ENCODE data around the gene ZKSCAN4. TPM values are rescaled to one million over a fixed set of nuclear protein-coding genes. Genes with fewer than 3 reads are reported as not detected.

Gene ZKSCAN4
- 2.1 to 3.1 TPM (median 2.6 TPM) in 5 replicates for total RNA-seq (2022; extraction: Qiagen RNA extraction; ENCODE audit: low read depth)

DNA sequence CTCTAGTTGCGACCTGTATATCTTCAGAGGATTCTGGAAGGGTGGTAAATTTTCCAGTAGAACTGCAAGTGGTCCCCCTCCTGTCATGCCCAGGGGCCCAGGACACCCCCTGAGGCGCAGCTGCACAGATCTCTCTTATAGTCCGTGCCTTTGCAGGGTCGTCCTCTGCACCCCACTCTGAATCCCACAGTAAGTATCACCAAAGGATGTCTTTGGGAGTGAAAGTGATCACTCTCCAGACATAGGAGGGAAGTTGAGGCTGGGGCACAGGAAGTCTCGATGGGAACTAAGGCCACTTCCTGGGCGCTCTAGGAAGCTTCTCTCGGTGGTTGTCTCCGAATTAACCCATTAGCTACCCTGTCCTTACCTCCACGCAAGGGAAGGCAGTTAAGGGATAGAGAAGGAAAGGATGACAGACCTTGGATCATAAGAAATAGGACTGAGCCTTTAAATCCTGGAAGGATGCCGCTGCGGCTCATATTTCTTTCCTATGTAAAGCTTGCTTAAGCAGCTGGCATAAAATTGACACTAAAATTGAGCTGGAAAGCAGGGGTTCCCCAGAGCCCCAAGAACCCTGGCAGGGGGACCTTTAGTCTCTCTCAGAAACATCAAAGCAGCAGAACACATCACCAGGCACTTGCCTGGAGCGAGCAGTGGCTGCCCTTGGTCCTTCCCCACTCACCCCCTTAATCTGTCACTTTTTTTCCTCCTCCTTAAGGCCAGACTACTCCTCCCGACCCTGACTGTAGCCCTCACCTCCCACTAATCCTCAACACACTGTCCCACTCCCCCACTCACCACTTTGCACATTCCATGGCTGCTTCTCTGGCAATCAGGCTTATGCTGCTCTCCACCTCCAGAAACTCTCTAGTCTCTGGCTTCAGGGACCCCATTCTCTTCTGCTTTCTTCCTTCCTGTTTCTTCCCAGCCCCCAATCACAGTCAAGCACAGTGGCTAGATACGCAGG is at the start of gene ZKSCAN4:
Gene ZKSCAN4 (minus strand): TSS at position 261 of the 967 bp plus-strand sequence. CDS start 289 bp downstream, outside the sequence.

DNA sequence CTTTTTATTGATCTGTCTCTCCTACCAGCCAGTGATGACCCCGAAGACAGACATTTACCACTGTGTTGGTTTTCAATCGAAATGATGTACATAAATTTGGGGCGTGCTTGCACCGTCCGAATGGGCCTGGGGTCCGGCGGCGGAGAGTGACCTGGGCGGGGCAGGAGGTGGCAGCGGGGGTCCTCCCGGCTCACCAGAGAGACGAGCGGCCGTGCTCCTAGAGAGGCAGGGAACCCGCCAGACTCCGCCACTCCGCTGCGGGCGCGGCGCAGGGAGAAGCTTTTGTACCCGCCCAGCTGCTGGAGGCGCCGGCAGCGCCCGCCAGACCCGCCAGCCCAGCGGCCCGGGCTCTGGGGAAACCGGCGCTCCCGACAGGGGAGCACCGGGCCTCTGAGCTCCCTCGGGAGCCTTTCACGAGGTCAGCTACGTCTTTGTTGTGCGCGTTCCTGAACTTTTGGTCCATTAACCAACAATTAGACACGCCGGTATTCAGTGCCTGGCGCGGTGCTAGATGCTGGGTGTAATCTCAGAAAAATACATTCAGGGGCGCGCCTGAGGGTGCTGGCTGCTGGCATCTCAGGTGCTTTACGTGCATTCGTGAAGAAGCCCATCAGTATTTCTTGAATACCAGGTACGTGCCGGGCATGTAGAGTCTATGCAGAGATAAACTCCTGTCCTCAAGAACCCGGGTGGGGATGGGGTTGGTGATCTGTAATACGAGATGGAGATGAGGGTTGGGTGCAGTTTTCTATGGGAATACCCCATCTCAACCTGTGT is 29.4 kb upstream of the ZKSCAN4 start, which contains the start of gene PGBD1:
Gene PGBD1 (plus strand): TSS at position 285 of the 777 bp plus-strand sequence. CDS start 2,242 bp downstream, outside the sequence.

DNA sequence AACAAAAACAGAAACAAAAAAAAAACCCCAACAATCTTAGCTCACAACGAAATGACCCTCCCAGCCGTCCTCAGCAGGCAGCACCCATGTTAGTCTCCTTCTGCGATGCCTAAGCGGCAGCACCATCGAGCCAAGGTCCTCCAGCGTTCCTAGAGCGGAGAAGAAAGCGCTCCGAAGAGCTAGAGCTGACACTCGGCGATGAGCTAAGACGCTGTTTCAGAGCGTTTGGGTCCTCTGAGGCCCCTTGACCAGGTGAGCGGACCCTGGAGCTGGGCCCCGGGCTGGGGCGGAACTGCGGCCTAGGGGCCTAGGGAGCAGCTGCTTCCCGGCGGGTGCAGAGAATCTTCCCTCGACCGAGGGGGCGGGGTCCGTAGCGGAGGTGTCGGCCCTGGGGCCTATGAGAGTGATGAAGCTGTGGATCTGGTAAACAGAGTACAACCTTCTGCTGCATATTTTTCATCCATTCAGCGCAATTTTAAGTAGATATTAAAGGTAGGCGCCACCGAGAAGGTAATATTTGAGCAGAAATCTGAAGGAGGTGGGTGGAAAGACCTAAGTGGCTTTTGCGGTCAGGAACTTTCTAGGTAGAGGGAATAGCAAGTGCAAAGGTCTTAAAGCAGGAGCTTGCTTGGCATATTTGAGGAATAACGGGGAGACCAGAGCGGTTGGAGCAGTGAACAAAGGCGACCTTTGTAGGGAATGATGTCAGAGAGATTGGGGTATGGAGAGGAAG is 15.1 kb upstream of the ZKSCAN4 start, which contains the start of gene ZSCAN26:
Gene ZSCAN26 (plus strand): TSS at position 182 of the 733 bp plus-strand sequence. CDS start 4,777 bp downstream, outside the sequence.

DNA sequence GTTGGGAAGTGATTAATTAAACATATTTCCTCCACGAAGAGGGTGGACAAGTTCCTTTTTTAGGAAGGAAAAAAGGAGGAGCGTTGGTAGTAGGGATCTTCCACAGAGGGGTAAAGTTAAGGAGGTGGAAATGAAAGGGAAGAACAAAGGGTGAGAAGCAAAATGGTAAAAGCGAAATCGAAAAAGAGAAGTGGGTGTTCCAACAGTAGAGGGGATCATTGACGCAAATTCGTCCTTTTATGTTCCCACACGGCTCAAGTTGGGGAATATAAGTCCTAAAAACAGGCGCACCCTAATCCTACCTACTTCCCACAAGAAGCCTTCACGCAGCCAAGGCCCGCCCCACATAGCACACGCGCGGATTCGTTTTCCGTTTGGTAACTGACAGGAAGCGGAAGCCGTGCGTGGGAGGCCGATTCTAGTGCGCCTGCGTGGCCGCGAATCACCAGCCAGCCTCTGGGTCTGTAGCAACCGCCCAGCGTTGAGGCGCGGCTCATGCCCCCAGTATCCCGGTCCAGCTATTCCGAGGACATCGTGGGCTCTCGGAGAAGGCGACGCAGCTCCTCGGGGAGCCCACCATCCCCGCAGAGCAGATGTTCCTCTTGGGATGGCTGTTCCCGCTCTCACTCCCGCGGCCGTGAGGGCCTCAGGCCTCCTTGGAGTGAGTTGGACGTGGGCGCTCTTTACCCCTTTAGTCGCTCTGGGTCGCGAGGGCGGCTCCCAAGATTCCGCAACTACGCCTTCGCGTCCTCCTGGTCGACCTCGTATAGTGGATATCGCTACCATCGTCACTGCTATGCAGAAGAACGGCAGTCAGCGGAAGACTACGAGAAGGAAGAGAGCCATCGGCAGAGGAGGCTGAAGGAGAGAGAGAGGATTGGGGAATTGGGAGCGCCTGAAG is 7.1 kb upstream of the ZKSCAN4 start, which contains the start of gene NKAPL:
Gene NKAPL (plus strand): TSS at position 421 of the 901 bp plus-strand sequence. CDS start 75 bp downstream, at position 496.

DNA sequence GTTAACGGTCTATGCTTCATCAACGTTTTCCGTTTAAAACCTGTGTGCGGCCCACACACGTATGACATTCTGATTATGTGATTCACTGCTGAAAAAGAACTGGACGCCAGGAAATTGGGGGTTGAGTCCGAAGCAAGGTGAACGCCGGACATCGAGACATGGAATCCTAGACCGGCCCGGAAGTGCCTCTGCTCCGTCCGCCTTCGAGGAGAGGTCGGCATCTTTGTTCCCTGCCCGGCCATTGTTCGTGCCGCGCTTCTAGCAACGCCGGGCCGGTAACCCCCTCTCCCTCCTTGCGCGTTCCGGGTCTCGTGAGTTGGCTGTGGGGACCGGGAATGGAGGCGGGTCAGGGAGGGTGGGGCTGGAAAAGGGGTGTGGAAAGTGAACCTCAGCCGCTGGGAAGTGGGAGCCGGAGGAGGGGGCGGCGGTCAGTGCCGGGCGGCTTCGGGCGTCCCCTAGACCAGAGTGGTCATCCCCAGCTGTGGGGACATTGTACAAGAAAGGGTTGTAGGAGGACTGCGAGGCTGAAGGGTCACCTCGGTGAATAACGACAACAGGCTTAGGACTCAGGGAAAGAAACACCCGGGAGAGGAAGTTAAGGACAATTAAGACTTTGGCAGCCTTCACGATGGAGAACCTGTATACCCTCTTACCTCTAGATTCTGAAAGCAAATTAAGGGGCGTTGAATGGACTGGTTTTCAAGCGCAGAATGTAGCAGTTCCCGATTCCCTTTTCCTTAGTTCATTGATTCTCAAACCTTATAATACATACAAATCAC is 26.8 kb downstream of the ZKSCAN4 start, which contains the start of gene ZSCAN9:
Gene ZSCAN9 (plus strand): TSS at position 220 of the 779 bp plus-strand sequence. CDS start 1,810 bp downstream, outside the sequence.

Other genes with a start within 250 kb of the ZKSCAN4 start
- gene ZNF165, start 171.7 kb downstream of the ZKSCAN4 start, total RNA-seq (2022; extraction: Qiagen RNA extraction; ENCODE audit: low read depth): 0.96 to 1.4 TPM (median 1.1 TPM) in 5 replicates
- gene ZSCAN16, start 127.7 kb downstream of the ZKSCAN4 start, total RNA-seq (2022; extraction: Qiagen RNA extraction; ENCODE audit: low read depth): 4.0 to 5.2 TPM (median 4.9 TPM) in 5 replicates
- 2.5 to 5.8 TPM (median 5.6 TPM) in 5 replicates for gene ZKSCAN8, start 110.4 kb downstream of the ZKSCAN4 start, total RNA-seq (2022; extraction: Qiagen RNA extraction; ENCODE audit: low read depth)
- 5.2 to 8.8 TPM (median 7.4 TPM) in 5 replicates for gene ZSCAN9, start 27.0 kb downstream of the ZKSCAN4 start, total RNA-seq (2022; extraction: Qiagen RNA extraction; ENCODE audit: low read depth)
- gene NKAPL, start 7.0 kb upstream of the ZKSCAN4 start, total RNA-seq (2022; extraction: Qiagen RNA extraction; ENCODE audit: low read depth): not detected in 5 replicates
- gene ZSCAN26, start 14.9 kb upstream of the ZKSCAN4 start, total RNA-seq (2022; extraction: Qiagen RNA extraction; ENCODE audit: low read depth): 4.4 to 7.3 TPM (median 5.3 TPM) in 5 replicates
- gene PGBD1, start 29.3 kb upstream of the ZKSCAN4 start, total RNA-seq (2022; extraction: Qiagen RNA extraction; ENCODE audit: low read depth): 4.2 to 5.6 TPM (median 4.9 TPM) in 5 replicates
- gene ZSCAN31, start 83.9 kb upstream of the ZKSCAN4 start, total RNA-seq (2022; extraction: Qiagen RNA extraction; ENCODE audit: low read depth): 1.4 to 3.2 TPM (median 2.4 TPM) in 5 replicates
- gene ZKSCAN3, start 97.7 kb upstream of the ZKSCAN4 start, total RNA-seq (2022; extraction: Qiagen RNA extraction; ENCODE audit: low read depth): 1.3 to 1.9 TPM (median 1.6 TPM) in 5 replicates
- 1.2 to 2.0 TPM (median 1.6 TPM) in 5 replicates for gene ZSCAN12, start 147.5 kb upstream of the ZKSCAN4 start, total RNA-seq (2022; extraction: Qiagen RNA extraction; ENCODE audit: low read depth)
- not detected in 5 replicates for gene ZSCAN23, start 191.2 kb upstream of the ZKSCAN4 start, total RNA-seq (2022; extraction: Qiagen RNA extraction; ENCODE audit: low read depth)

Measured in A549 treated with RU486 at 1 μM for 4 hours (cell line).